ENCODE measurements around the gene SYNCRIP. TPM values are rescaled to one million over a fixed set of nuclear protein-coding genes. Genes with fewer than 3 reads are reported as not detected.

Gene SYNCRIP
- 52.0 and 53.4 TPM in 2 replicates for total RNA-seq

GRCh38 chr6:85642774-85643536 is at the start of gene SYNCRIP:
TSS of gene SYNCRIP (minus strand) at chr6:85642886. CDS start at chr6:85641439, 1,447 bp downstream.

DNA sequence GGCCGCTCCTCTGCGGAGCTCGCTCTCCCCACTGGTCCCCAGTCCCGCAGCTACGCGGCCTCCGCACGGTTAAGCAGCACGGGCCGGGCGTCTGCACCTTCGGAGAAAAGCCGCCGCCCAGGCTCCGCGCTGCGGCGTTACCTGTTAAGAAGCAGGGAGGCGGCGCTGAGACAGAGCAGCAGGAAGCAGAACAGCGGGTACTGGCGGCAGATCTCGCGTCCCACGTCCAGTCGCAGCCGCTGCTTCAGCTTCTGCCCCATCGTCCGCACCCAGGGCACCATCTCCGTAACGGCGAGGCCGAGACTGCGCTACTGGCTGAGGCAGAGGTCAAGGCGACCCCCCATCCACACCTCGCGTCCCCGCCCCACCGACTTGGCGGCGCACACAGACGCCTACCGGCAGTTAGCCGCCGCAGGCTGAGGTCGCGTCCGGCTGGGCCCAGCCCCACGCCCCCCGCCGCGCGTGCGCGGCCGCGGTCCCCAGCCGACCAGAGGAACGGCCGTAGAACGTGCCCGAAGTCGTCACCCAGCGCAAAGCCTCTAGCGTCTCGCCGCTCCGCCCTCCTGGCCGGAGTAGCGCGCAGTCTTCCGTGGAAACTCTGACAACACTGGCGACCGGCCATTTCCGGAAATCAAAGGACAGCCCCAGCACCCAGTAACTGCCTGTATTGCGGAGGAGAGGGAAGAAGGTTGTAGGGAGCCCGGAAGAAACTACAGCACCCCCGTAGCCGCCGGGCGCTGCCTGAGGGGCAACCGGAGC is 49.1 kb downstream of the SYNCRIP start, which contains the start of gene SNX14:
Gene SNX14 (minus strand): TSS at position 421 of the 759 bp plus-strand sequence. CDS start 140 bp downstream, at position 281.

Other genes starting within 250 kb of the SYNCRIP start
- 37.0 and 40.3 TPM in 2 replicates for gene NT5E, start 192.8 kb downstream of the SYNCRIP start, total RNA-seq
- 65.7 and 69.4 TPM in 2 replicates for gene SNX14, start 49.0 kb downstream of the SYNCRIP start, total RNA-seq